SK-N-SH treated with all-trans-retinoic acid at 6 μM for 48 hours (cell line): ENCODE data around the gene SPINK13.

Experiments used
- ARNTL ChIP-seq: fragments of 450-650 bp; formaldehyde crosslinking; IDR thresholded peaks from 2 replicates; pipeline ENCODE4 v1.5.0; 2020; ENCODE audit warnings: low read depth, mild to moderate bottlenecking, moderate library complexity, borderline replicate concordance
- CREB5 ChIP-seq: fragments of 250-450 bp; sonication (Bioruptor Pico); IDR thresholded peaks from 2 replicates; pipeline ENCODE4 v1.5.1; 2020; ENCODE audit warnings: low read depth, mild to moderate bottlenecking, moderate library complexity
- CSDC2 ChIP-seq: fragments of 250-450 bp; sonication (Bioruptor Pico); IDR thresholded peaks from 2 replicates; pipeline ENCODE4 v1.5.0; 2020; ENCODE audit warnings: mild to moderate bottlenecking, moderate library complexity
- CSRNP3 ChIP-seq: fragments of 250-450 bp; sonication (Bioruptor Pico); IDR thresholded peaks from 2 replicates; pipeline ENCODE4 v1.5.1; 2021; ENCODE audit warnings: mild to moderate bottlenecking, moderate library complexity
- ISL1 ChIP-seq: fragments of 250-450 bp; sonication (Bioruptor Pico); IDR thresholded peaks from 2 replicates; pipeline ENCODE4 v2.1.2; 2022; ENCODE audit warnings: mild to moderate bottlenecking, moderate library complexity
- OSR1 ChIP-seq: fragments of 250-450 bp; sonication (Bioruptor Pico); IDR thresholded peaks from 2 replicates; pipeline ENCODE4 v1.8.0; 2022; ENCODE audit warnings: moderate library complexity, mild to moderate bottlenecking, inconsistent platforms
- PATZ1 ChIP-seq: fragments of 250-450 bp; sonication (Bioruptor Pico); IDR thresholded peaks from 2 replicates; pipeline ENCODE4 v1.8.0; 2020; ENCODE audit warnings: mild to moderate bottlenecking, moderate library complexity, borderline replicate concordance
- PPARA ChIP-seq: fragments of 250-450 bp; sonication (Bioruptor Pico); IDR thresholded peaks from 2 replicates; pipeline ENCODE4 v1.5.0; 2020; ENCODE audit warnings: mild to moderate bottlenecking, borderline replicate concordance
- RARB ChIP-seq: fragments of 250-450 bp; sonication (Bioruptor Pico); IDR thresholded peaks from 2 replicates; pipeline ENCODE4 v1.8.0; 2021; ENCODE audit warnings: mild to moderate bottlenecking, moderate library complexity
- ZFP3 ChIP-seq: fragments of 250-450 bp; sonication (Bioruptor Pico); IDR thresholded peaks from 2 replicates; pipeline ENCODE4 v1.5.0; 2020; ENCODE audit warnings: mild to moderate bottlenecking, moderate library complexity
- ZFP30 ChIP-seq: fragments of 450-650 bp; formaldehyde crosslinking; IDR thresholded peaks from 2 replicates; pipeline ENCODE4 v1.5.0; 2022; ENCODE audit warnings: mild to moderate bottlenecking, moderate library complexity
- ZNF8 ChIP-seq: fragments of 450-650 bp; formaldehyde crosslinking; IDR thresholded peaks from 2 replicates; pipeline ENCODE4 v1.5.0; 2020; ENCODE audit warnings: mild to moderate bottlenecking, moderate library complexity

- no peak for TF ChIP-seq CSDC2
- TF ChIP-seq OSR1 (CRISPR knock-in tag): no peak
- TF ChIP-seq ARNTL (CRISPR knock-in tag): no peak
- TF ChIP-seq ISL1: no peak
- no peak for TF ChIP-seq CREB5 (CRISPR knock-in tag)
- no peak for TF ChIP-seq RARB (CRISPR knock-in tag)
- TF ChIP-seq ZFP3: no peak
- TF ChIP-seq PATZ1 (CRISPR knock-in tag): no peak
- TF ChIP-seq ZNF8 (CRISPR knock-in tag): no peak
- no peak for TF ChIP-seq CSRNP3
- TF ChIP-seq ZFP30 (CRISPR knock-in tag): no peak
- TF ChIP-seq PPARA (CRISPR knock-in tag): no peak
Measured at GRCh38 chr5:148297731-148298130, 29.1 kb downstream of the SPINK13 start.
